Measurements from ENCODE around the gene FAM131A.

DNA sequence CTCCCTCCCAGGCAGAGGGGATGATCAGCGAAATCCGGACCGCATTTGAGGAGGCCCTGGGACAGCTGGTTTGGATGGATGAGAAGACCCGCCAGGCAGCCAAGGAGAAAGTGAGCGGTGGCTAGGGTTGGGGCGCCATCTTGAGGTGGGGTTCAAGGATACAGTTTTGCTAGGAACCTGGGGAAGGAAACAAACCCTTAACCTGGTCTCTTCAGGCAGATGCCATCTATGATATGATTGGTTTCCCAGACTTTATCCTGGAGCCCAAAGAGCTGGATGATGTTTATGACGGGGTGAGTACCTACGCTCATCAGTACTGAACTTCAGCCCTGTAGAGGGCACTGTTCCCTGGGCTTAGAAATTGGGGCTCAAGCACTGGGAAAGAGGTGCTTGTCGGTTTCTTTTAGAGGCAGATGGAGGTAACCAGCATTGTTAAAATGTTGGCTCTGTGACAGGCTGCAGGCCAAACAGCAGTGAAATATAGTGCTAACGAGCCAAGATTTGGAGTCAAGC, 47.9 kb upstream of the FAM131A start:
- TF ChIP-seq, protein P1, sequence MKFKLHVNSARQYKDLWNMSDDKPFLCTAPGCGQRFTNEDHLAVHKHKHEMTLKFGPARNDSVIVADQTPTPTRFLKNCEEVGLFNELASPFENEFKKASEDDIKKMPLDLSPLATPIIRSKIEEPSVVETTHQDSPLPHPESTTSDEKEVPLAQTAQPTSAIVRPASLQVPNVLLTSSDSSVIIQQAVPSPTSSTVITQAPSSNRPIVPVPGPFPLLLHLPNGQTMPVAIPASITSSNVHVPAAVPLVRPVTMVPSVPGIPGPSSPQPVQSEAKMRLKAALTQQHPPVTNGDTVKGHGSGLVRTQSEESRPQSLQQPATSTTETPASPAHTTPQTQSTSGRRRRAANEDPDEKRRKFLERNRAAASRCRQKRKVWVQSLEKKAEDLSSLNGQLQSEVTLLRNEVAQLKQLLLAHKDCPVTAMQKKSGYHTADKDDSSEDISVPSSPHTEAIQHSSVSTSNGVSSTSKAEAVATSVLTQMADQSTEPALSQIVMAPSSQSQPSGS (CRISPR knock-in tag; IDR thresholded peaks at IDR 0.05; ENCODE audit: borderline replicate concordance, low read depth): no peak
- TF ChIP-seq, protein P2, sequence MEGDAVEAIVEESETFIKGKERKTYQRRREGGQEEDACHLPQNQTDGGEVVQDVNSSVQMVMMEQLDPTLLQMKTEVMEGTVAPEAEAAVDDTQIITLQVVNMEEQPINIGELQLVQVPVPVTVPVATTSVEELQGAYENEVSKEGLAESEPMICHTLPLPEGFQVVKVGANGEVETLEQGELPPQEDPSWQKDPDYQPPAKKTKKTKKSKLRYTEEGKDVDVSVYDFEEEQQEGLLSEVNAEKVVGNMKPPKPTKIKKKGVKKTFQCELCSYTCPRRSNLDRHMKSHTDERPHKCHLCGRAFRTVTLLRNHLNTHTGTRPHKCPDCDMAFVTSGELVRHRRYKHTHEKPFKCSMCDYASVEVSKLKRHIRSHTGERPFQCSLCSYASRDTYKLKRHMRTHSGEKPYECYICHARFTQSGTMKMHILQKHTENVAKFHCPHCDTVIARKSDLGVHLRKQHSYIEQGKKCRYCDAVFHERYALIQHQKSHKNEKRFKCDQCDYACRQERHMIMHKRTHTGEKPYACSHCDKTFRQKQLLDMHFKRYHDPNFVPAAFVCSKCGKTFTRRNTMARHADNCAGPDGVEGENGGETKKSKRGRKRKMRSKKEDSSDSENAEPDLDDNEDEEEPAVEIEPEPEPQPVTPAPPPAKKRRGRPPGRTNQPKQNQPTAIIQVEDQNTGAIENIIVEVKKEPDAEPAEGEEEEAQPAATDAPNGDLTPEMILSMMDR (IDR thresholded peaks at IDR 0.05): peak; percentile 52
- no peak for TF ChIP-seq NFYB (CRISPR knock-in tag; conservative IDR thresholded peaks at IDR 0.05; ENCODE audit: low read depth)
- TF ChIP-seq, protein P3, sequence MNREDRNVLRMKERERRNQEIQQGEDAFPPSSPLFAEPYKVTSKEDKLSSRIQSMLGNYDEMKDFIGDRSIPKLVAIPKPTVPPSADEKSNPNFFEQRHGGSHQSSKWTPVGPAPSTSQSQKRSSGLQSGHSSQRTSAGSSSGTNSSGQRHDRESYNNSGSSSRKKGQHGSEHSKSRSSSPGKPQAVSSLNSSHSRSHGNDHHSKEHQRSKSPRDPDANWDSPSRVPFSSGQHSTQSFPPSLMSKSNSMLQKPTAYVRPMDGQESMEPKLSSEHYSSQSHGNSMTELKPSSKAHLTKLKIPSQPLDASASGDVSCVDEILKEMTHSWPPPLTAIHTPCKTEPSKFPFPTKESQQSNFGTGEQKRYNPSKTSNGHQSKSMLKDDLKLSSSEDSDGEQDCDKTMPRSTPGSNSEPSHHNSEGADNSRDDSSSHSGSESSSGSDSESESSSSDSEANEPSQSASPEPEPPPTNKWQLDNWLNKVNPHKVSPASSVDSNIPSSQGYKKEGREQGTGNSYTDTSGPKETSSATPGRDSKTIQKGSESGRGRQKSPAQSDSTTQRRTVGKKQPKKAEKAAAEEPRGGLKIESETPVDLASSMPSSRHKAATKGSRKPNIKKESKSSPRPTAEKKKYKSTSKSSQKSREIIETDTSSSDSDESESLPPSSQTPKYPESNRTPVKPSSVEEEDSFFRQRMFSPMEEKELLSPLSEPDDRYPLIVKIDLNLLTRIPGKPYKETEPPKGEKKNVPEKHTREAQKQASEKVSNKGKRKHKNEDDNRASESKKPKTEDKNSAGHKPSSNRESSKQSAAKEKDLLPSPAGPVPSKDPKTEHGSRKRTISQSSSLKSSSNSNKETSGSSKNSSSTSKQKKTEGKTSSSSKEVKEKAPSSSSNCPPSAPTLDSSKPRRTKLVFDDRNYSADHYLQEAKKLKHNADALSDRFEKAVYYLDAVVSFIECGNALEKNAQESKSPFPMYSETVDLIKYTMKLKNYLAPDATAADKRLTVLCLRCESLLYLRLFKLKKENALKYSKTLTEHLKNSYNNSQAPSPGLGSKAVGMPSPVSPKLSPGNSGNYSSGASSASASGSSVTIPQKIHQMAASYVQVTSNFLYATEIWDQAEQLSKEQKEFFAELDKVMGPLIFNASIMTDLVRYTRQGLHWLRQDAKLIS (CRISPR knock-in tag; IDR thresholded peaks at IDR 0.05; ENCODE audit: borderline replicate concordance): no peak
- TF ChIP-seq TCF7 (CRISPR knock-in tag; IDR thresholded peaks at IDR 0.05; ENCODE audit: low read depth): no peak

Measured in WTC11 (cell line).